Measurements from ENCODE around the gene POLR2C.

POLR2C gene

GRCh38 chr16:57471209-57471608 lies 8.7 kb downstream of the POLR2C start:
- TF ChIP-seq EGR1 (IDR thresholded peaks at IDR 0.05) (no peak), RAD21 (IDR thresholded peaks at IDR 0.05; ENCODE audit: low read depth) (no peak), CEBPB (IDR thresholded peaks at IDR 0.05) (no peak), MAX (IDR thresholded peaks at IDR 0.05) (no peak), TAF1 (IDR thresholded peaks at IDR 0.05; ENCODE audit: low read depth) (no peak), EP300 (IDR thresholded peaks at IDR 0.05; ENCODE audit: borderline replicate concordance) (no peak), TEAD4 (IDR thresholded peaks at IDR 0.05) (no peak), YY1 (IDR thresholded peaks at IDR 0.05; ENCODE audit: low read depth) (no peak), CREB1 (IDR thresholded peaks at IDR 0.05; ENCODE audit: low read depth) (no peak)
- TF ChIP-seq, protein P1, sequence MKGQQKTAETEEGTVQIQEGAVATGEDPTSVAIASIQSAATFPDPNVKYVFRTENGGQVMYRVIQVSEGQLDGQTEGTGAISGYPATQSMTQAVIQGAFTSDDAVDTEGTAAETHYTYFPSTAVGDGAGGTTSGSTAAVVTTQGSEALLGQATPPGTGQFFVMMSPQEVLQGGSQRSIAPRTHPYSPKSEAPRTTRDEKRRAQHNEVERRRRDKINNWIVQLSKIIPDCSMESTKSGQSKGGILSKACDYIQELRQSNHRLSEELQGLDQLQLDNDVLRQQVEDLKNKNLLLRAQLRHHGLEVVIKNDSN (IDR thresholded peaks at IDR 0.05) = no peak

DNA sequence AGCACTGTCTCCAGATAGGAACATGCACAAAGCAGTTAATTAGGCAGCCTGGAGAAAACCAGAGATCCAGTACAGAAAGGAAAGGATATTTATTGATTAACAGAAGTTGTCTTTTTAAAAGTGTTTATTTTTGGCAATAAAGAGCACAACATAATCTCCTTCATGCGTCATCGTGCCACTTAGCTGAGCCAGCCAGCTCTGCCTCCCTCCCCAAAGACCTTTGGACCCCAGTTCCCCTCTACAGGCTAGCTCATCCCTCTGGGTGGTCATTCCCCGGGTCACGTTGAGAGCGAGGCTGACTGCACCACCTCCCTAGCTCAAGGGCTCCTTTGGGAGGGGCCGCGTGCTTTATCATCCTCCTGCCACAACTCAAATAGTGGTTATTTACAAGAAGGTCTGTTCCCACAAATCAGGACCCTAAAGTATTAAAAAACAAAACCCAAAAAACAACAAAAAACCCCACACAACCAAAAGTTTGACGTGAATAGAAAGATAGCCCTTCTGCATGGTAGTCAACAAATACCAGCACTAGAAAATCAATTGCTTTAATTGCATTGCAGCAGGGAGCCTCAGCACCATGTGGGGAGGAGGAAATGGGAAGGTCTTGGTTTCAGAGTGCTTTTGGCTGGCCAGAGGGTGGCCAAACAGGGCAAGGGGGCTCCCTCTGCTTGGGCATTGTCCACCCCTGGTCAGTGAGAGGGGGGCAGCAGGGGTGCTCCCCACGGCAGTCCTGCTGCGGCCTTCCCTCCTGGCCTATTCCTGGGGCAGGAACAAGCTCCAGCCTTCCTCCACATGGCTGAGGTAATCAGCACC lies 9.6 kb downstream of the POLR2C start:
- TF ChIP-seq REST (IDR thresholded peaks at IDR 0.05; ENCODE audit: low read depth) (no peak), TAF1 (IDR thresholded peaks at IDR 0.05; ENCODE audit: low read depth) (no peak), TEAD4 (IDR thresholded peaks at IDR 0.05) (no peak), TCF12 (IDR thresholded peaks at IDR 0.05; ENCODE audit: low read depth) (no peak), ZBTB7A (IDR thresholded peaks at IDR 0.05; ENCODE audit: low read depth) (no peak), YY1 (IDR thresholded peaks at IDR 0.05; ENCODE audit: low read depth) (no peak), EP300 (IDR thresholded peaks at IDR 0.05; ENCODE audit: borderline replicate concordance) (no peak), NFIC (IDR thresholded peaks at IDR 0.05) (no peak), RAD21 (IDR thresholded peaks at IDR 0.05; ENCODE audit: low read depth) (no peak), MAX (IDR thresholded peaks at IDR 0.05) (no peak), EGR1 (IDR thresholded peaks at IDR 0.05) (no peak), FOXM1 (IDR thresholded peaks at IDR 0.05; ENCODE audit: borderline replicate concordance, low read depth) (no peak), CEBPB (IDR thresholded peaks at IDR 0.05) (no peak), CREB1 (IDR thresholded peaks at IDR 0.05; ENCODE audit: low read depth) (no peak)
- TF ChIP-seq, protein P1 (IDR thresholded peaks at IDR 0.05) = no peak

DNA sequence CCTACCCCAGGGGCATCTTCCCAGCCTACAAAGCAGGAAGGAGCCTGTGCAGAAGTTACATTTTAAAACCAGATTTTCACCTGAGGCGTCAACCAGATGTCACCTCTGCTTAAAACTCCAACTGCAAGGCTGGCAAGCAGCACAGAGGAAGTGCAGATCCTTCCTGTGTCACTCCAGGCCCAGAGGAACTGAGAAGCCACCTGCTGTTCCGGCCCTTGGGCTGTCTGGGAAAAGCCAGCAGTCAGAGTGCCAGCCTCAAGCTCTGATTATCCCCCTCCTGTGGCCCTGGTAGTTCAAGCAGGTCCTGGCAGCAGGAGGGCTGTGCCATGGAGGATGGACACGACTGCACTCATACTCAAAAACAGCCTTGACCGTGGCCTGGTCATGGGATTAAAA lies 10.2 kb downstream of the POLR2C start:
- TF ChIP-seq REST (IDR thresholded peaks at IDR 0.05; ENCODE audit: low read depth) = no peak
- TF ChIP-seq MAX (IDR thresholded peaks at IDR 0.05) = no peak
- no peak for TF ChIP-seq ZBTB7A (IDR thresholded peaks at IDR 0.05; ENCODE audit: low read depth)
- TF ChIP-seq CEBPB (IDR thresholded peaks at IDR 0.05) = no peak
- no peak for TF ChIP-seq EP300 (IDR thresholded peaks at IDR 0.05; ENCODE audit: borderline replicate concordance)
- TF ChIP-seq, protein P1 (IDR thresholded peaks at IDR 0.05) = no peak
- no peak for TF ChIP-seq TEAD4 (IDR thresholded peaks at IDR 0.05)
- TF ChIP-seq NFIC (IDR thresholded peaks at IDR 0.05) = no peak
- no peak for TF ChIP-seq EGR1 (IDR thresholded peaks at IDR 0.05)
- TF ChIP-seq CREB1 (IDR thresholded peaks at IDR 0.05; ENCODE audit: low read depth) = no peak
- no peak for TF ChIP-seq FOXM1 (IDR thresholded peaks at IDR 0.05; ENCODE audit: borderline replicate concordance, low read depth)
- no peak for TF ChIP-seq RAD21 (IDR thresholded peaks at IDR 0.05; ENCODE audit: low read depth)
- TF ChIP-seq TAF1 (IDR thresholded peaks at IDR 0.05; ENCODE audit: low read depth) = no peak
- TF ChIP-seq TCF12 (IDR thresholded peaks at IDR 0.05; ENCODE audit: low read depth) = no peak
- no peak for TF ChIP-seq YY1 (IDR thresholded peaks at IDR 0.05; ENCODE audit: low read depth)

DNA sequence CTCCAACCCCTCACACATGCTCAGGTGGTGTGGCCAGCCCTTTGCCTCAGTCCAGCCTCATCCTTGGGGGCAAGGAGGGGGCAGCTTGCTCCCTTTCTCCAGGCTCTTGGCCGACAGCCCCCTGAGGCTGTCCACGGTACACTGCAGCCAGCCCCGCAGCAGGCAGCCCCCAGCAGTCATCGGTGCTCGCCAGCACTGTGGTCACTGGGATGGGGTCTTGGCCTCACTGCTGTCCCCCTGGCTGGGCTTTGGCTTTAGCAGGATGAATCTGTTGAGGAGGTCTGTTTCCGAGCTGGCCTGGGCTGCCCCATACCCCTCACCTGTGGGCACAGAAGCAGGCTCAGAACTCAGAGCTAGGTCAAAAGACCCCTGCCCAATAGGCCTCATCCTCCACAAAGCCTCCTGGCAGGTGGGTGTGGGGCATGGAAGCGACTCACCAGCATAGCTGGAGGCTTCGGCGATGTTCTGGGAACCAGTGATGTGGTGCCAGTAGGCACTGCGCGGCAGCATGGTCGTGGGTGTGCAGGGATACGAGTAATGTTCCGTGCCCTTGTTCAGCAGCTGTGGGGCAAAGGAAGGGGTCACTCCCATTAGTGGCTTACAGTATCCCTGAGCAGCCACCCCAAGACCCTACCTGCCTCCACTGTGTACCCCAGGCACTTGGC lies 10.8 kb downstream of the POLR2C start:
- TF ChIP-seq NFIC (IDR thresholded peaks at IDR 0.05) (no peak), TCF12 (IDR thresholded peaks at IDR 0.05; ENCODE audit: low read depth) (no peak), EP300 (IDR thresholded peaks at IDR 0.05; ENCODE audit: borderline replicate concordance) (no peak), YY1 (IDR thresholded peaks at IDR 0.05; ENCODE audit: low read depth) (no peak), TAF1 (IDR thresholded peaks at IDR 0.05; ENCODE audit: low read depth) (no peak)

All from Ishikawa (cell line).